Stimulated activated CD8-positive, alpha-beta memory T cell treated with anti-CD3 and anti-CD28 coated beads, Interleukin-7, amount 100 ng/mL, for 24 hours (primary cell): ENCODE measurements around the gene RFC2.
"Not testable (repeated sequence)": the region's sequence is repeated elsewhere in the genome, so short reads cannot be mapped to it uniquely, and the experiment has no call there.

Experiments used
- DNase-seq: peaks from one replicate; pipeline ENCODE4 v3.0.0-alpha.2; 2020; ENCODE audit warnings: low read depth

RFC2 gene

GRCh38 chr7:74282748-74283459 lies 28.7 kb upstream of the RFC2 start:
- DNase-seq = no peak

GRCh38 chr7:74280985-74281384 lies 26.8 kb upstream of the RFC2 start:
- no peak for DNase-seq

- no peak for DNase-seq
Observed at GRCh38 chr7:74277636-74278035, 23.4 kb upstream of the RFC2 start.

- no peak for DNase-seq
Observed at GRCh38 chr7:74275401-74275881, 21.2 kb upstream of the RFC2 start.

GRCh38 chr7:74272305-74273038 lies 18.3 kb upstream of the RFC2 start:
- DNase-seq = no peak

GRCh38 chr7:74271742-74272141 lies 17.5 kb upstream of the RFC2 start:
- DNase-seq = no peak

GRCh38 chr7:74269757-74270277 lies 15.6 kb upstream of the RFC2 start:
- no peak for DNase-seq

- DNase-seq = no peak
Observed at GRCh38 chr7:74267756-74268565, 13.8 kb upstream of the RFC2 start.

- DNase-seq = no peak
Observed at GRCh38 chr7:74266191-74266963, 12.2 kb upstream of the RFC2 start.

- DNase-seq = no peak
Observed at GRCh38 chr7:74263399-74264120, 9.4 kb upstream of the RFC2 start.

- DNase-seq = no peak
Observed at GRCh38 chr7:74262639-74263398, 8.6 kb upstream of the RFC2 start.

- DNase-seq = no peak
Observed at GRCh38 chr7:74258639-74259038, 4.4 kb upstream of the RFC2 start.

- DNase-seq = no peak
Observed at GRCh38 chr7:74256491-74257408, 2.6 kb upstream of the RFC2 start.

GRCh38 chr7:74255461-74255860 lies 1.3 kb upstream of the RFC2 start:
- not testable (repeated sequence) for DNase-seq

- no peak for DNase-seq
Observed at GRCh38 chr7:74254858-74255379, 720 bp upstream of the RFC2 start.

- DNase-seq = no peak
Observed at GRCh38 chr7:74253835-74254128, 417 bp downstream of the RFC2 start.

- DNase-seq = no peak
Observed at GRCh38 chr7:74253331-74253730, 868 bp downstream of the RFC2 start.

GRCh38 chr7:74252893-74253292 lies 1.3 kb downstream of the RFC2 start:
- no peak for DNase-seq

GRCh38 chr7:74249058-74249457 lies 5.1 kb downstream of the RFC2 start:
- DNase-seq = not testable (repeated sequence)
